ENCODE measurements around the gene BMP3.

The BMP3 gene

DNA sequence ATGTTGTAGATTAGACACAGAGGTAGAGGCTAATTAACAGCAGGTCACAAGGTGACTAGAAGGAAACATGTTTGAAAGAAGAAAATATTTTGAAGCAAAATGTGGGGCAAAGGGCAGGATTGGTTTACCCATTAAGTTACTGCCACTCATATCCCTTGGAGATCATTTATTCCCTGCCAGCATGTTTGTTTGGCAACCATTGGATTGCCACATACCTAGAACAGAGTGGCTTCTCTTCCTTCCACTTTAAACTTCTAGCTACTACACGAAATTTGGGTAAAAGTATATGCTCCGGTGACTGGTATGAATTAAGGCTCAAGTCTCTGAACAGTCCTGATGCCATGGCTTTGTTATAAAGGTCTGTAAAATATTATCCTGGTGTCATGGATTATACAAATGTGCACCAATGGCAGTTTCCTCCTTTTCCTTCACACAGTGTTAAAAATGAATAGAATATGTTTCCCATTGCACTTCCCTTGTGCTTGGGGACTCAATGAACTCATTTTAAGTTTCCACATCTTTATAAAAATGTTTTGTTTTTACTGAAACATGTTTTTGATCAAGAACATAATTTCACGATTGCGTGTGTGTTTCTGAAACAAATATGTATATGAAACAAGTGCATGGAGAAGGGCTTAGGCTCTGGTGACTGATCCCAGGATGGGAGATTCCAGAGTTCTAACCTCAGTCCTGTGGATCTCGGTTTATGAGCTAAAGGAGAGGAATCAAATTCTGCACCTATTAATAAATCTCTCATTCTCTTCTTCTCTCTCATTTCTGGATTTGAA is 12.3 kb downstream of the BMP3 start:
- no peak for DNase-seq (ENCODE audit: low spot score)

DNA sequence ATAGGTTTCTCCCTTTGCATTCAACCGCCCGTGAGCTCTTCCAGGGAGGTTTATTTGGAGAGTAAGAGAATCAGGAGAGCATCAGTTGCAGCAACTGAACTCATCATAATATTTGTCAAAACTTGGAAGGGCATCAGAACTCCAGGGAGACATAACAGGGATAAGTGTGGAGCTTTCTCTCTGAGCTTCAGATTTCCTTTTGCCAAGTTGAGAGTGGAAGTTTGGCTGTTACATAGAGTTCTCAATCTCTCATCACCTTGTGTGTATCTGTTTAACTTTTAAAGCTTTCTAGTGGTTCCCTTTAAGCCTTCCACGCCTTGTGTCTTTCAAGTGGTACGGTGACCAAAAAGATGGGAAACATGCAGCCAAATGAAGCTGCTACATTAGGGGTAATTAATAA is 18.8 kb downstream of the BMP3 start:
- DNase-seq (ENCODE audit: low spot score): no peak

DNA sequence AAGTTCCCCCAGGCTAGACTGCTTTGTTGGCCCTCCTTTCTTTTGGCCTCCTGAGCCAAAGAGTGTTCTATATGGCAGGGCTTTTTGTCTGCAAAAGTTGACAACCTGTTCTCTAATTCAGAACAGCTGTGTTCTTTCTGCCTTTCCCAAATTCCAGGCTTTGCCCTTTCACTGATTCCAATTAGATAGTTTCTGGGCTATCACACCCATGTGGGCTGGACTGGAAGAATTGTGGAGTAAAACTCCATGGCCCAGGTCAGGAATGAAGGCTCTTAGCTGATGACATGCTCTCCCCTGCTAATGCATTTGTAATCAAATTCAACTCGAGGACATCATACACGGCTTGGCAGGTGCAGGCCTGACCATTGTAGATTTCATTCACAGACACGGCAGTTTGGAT is 19.4 kb downstream of the BMP3 start:
- no peak for DNase-seq (ENCODE audit: low spot score)

DNA sequence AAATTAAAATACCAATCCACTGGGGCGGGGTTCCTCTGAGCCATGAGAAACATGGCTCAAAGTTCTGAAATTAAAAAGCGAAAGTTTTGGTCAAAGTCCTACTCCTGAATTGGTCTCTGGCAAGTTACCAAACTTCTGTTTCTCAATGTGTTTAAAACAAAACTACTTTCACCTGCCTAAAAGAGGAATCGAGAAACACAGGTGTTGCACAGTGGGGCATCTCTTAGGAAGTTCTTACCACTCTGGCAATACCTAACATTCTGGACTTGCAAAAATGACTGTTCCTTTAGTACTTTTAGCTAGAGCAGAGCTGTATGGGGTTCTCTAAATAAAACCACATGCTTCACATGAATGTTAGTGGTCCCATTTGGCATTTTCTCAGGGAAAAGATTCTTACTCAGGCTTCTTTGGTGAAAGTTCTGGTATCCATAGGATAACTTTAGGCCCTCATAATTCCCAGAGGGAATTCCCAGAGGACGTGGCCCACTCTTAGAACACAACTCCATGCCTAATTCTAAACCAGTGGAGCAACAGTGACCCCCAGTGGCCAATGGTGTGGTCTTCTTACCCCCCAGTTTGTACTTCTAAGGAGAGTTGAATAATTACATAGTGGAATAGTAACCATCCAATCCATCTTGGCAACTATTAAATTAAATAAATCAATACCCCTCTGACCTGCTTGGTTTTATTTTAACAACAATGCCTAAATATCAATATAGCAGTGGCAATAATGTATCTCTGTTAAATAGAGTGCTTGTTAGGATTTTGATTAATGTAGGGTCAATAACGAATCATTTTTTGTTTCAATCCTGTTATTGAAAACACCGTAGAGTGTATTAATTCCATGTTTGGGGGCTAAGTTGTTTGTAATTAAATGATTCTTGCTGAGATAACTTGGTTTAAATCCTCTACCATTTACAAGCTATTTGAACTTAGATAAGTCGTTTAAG is 21.9 kb downstream of the BMP3 start:
- peak; percentile 31 for DNase-seq (ENCODE audit: low spot score)

DNA sequence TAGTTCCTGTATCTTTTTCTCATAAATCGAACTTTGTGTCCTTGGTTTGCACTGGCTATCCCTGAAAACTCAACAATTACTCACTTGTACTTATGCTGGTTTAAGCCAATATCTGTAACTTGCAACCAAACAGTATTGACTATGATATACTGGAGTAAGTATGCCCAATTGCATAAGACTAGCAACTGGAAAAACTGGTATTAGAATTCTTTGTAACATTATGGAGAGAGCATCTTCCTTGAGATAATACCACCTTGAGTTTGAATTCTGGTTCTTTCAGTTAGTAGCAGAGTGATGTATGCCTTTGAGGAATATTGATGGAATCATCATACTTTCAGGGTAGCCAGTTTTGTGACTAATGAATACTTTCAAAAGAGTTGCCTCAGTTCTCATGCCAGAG is 28.1 kb downstream of the BMP3 start:
- DNase-seq (ENCODE audit: low spot score): no peak

DNA sequence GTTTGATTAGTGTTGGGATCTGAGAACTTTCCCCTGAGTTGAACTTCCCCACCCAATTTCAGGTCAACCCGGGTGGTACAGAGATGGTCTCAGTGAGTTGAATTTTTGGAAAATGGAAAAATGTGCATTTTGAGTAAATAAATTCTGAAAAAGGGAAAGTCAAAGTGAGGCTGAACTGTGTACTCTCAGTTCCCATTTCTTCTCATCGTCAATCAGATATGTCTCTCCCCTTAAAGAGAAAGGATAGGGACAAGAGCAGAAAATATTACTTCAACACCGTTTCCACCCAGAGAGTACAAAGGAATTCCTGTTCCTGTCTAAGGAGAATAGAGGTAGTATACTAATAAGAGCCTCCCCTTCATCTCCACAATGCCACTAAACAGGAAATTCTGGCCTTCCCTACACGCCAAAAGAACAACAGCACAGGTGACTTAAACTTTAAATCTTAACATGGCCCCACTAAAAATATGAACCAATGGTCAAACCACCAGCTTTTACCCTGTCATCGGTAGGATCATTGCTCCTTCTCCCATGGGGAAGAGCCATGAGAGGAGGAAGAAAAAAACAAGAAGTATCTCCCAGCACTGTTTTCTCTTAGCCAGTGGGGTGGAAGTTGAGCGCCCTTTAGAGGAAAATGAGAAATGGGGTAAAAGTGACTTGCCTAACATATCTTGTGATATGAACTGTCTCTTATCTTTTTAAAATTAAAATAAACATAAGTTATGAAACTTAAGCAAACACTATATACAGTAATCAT is 30.3 kb downstream of the BMP3 start:
- no peak for DNase-seq (ENCODE audit: low spot score)

DNA sequence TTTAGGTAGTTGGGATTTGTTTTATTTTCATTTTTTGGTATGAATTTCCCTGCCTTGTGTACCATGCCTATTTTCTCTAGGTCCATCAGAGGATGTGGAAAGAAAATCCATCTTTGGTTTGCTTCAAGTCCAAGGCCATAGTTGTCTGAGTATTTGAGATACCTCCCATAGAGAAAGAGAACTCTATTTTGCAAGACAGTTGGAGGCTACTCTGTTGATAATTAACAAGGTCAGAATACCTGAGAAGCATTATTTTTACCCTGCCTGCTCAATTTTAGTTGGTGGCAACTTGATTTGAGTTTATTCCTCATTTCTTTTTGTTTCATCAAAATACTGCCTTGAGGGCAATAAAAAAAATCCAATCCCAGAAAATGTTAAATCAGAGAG is 30.8 kb downstream of the BMP3 start:
- no peak for DNase-seq (ENCODE audit: low spot score)

DNA sequence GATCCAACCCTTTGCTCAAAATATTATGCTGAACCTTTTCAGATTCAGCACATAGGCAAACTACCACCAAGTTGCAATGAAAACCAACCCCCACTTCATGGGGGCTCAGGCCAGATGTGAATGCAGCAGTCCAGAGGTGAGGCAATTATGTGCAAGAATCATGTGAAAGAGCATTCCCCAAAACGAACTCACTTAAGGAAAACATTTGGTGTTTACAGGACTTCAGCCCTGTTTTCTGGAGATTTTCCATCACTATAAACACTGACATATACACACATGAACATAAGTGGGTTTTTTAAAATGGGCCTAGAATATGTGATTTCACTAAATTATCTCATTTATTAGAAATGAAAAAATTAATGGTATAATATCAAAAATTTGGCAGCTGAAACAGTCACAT is 31.5 kb downstream of the BMP3 start:
- no peak for DNase-seq (ENCODE audit: low spot score)

DNA sequence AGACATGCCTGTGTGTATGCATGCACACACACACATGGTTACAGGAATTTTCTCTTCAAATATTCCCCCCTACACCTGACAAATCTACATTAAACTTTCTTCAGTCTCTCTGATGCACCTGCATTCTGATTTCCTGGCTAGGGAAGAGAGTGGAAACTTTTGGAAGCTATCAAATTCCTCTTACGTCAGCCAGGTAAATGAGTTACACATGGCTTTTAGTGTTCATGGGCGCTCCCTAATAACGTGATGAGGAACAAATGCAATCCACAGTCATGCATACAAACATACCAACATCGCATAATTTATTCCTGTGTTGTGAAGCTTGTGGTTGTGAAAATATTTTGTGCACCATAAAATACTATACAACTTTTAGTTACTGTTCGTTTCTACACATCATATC is 34.9 kb downstream of the BMP3 start:
- no peak for DNase-seq (ENCODE audit: low spot score)

DNA sequence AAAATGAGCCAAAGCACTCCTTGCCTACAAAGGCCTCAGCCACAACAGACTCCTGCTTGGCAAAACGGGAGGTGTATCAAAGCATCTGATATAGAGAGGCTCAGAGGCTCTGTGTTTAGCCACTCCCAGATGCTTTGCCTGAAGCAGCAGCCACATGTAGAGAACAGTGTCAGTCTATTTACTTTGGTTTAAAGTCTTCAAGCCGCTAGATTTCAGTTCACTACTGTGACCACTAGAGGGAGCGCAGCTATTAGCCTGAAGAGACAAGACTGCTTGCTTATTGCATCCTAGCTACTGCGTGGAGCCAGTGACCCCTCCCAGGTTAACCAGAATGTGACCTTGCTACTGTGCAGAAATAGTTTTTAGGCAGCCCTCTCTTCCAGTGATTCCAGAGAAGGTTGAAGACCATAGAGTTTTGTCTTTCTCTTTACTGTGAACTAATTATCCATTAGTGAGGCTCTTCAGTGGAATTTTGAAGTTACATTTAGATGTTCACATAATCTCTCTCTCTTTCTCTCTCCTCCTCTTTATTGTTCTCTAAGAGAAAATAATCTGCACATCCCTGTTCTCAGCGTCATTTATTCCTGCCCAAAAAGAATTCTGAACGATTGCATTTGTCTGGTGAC is 39.3 kb downstream of the BMP3 start:
- peak; percentile 82 for DNase-seq (ENCODE audit: low spot score)

DNA sequence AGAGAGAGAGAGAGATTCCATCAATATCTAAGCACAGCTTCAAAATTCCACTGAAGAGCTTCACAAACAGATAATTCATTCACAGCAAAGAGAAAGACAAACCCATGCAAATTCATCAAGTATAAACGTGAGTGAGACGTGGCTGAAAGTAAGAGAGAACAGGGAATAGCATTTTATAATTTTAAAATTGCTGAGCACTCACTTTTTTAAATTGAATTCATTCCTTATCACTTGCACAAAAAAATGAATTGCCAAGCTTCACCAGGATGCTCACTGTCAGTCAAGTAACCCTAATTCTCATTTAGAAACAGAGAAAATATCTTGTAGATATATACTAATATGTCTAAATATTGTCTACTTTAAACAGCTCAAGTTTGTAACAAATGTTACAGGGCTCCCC is 40.5 kb downstream of the BMP3 start:
- no peak for DNase-seq (ENCODE audit: low spot score)

DNA sequence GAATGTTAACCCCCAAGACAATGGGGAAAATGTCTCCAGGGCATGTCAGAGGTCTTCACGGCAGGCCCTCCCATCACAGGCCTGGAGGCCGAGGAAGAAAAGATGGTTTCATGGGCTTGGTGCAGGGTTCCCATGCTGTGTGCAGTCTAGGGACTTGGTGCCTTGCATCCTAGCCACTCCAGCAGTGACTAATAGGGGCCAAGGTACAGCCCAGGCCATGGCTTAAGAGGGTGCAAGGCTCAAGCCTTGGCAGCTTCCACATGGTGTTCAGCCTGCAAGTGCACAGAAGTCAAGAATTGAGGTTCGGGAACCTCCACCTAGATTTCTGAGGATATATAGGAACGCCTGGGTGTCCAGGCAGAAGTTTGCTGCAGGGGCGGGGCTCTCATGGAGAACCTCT is 50.6 kb downstream of the BMP3 start:
- no peak for DNase-seq (ENCODE audit: low spot score)

DNA sequence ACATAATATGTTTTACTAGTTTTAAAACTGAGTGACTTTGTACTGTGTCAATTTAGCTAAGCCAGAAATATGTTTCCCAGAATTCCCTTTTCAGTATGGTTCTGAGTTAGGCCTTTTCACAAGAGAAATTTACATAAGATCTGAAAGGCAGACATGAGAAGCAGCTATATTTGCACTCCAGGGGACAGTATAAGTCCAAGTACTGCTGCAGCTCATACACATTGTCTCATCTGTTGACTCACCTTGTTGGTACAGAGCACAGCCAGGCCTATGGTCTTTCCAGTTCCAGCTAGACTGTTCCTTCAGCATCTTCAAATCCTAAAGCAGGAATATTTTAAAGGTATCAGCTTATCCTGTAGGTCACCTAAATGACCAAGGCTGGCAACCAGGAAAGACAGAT is 53.5 kb downstream of the BMP3 start:
- no peak for DNase-seq (ENCODE audit: low spot score)

DNA sequence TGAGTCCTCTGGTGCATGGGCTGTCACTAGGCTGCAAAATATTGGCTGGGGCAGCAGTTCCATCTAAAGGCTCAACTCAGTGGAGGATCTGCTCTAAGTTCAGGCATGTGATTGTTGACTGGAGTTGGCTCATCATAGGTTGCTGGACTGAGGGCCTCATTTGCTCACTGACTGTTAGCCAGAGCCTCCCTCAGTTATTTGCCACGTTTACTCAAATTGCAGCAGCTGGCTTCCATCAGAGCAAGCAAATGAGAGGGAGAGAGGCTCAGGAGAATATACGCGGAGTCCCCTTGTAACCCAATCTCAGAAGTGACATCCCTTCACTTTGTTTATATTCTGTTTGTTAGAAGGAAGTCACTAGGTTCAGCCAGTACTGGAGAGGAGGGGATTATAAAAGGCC is 54.1 kb downstream of the BMP3 start:
- no peak for DNase-seq (ENCODE audit: low spot score)

DNA sequence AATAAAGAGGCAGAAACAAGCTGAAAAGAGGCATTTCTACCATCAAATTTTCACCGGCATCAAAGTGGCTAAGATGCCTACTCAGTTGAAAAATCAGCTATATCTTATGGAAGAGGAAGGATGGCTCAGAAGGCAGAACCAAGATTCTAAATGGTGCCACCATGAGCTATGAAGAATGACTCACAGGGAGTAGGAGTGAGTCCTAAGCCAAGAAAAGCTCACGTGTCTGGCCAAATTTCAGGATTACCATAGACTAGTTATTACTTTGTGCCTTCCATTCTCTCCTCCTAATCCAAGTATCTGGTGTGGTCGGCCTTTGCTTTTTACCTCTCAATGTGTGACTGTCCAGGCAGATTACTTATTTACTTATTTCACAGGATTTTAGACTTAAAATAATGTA is 54.8 kb downstream of the BMP3 start:
- DNase-seq (ENCODE audit: low spot score): no peak

DNA sequence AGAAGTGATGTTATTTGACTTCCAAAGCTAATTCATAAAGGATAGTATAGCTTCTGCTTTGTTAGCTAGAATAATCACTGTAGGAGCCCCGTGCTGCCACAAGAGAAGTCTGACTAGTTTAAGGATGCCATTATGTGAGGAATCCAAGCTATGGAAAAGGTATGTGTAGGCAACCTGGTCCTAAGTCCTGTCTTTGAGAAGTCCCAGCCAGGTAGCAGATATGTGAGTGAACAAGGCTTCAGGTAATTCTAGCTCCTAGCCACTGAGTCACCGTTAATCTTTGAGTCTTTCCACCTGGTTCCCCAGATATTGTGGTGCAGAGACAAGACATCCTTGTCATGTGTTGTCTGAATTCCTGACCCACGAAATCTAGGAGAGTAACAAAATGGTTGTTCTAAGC is 55.5 kb downstream of the BMP3 start:
- DNase-seq (ENCODE audit: low spot score): no peak

DNA sequence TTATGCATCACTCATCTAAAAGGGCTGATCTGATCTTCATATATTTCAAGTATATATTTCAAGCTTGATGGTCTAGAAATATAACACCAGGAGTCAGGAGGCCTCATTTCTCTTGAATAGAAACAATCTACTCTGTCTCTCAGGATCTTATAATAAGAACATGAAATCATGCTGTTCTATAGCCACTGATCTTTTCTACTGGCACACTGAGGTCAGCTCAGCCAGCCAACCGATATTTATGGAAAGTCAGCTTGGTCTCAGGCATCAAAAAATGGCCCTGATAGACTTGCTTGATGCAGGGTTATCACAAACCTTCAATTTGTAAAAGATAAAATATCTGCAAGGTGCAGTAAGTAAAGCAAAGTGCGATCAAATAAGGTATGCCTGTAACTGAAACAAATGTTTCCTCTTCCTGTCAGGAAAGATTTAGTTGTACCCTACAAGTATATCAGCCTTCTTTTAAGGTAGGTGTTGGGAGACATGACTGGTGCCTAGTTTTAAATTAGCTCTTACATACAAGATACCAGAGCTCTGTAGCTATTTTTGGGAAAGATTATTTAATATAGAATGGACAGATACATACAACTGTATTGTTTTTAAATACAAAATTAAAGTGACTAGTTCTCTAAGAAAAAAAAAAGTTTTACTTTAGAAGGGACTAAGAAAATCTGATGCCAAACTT is 63.4 kb downstream of the BMP3 start:
- DNase-seq (ENCODE audit: low spot score): no peak

DNA sequence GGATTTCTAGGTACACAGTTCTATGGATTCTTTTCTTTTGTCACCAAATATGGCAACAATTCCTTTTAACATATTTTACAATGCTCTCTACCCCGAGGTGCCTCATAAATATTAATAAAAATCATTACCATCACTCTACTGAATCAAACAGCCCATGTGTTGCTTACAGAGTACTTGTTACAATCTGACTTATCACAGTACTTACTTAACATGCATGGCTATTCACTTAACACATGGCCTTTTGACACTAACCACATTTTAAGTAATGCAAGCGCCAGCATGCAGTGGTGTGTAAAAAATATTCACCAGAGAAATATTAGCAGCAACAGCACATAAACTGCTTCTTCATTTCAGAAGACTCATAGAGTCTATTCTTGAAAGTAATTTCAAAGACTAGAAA is 64.9 kb downstream of the BMP3 start:
- no peak for DNase-seq (ENCODE audit: low spot score)

DNA sequence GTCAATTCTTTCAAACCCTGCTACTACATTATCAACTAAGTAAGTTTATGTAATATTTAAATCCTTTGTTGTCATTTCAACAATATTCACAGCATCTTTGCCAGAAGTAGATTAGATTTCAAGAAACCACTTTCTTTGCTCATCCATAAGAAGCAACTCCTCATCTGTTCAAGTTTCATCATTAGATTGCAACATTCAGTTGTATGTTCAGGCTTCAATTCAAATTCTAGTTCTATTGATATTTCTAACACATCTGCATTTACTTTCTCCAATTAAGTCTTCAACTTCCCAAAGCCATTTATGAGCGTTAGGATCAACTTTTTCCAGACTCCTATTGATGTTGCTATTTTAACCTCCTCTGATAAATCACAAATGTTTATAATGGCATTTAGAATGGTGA is 66.1 kb downstream of the BMP3 start:
- DNase-seq (ENCODE audit: low spot score): no peak

DNA sequence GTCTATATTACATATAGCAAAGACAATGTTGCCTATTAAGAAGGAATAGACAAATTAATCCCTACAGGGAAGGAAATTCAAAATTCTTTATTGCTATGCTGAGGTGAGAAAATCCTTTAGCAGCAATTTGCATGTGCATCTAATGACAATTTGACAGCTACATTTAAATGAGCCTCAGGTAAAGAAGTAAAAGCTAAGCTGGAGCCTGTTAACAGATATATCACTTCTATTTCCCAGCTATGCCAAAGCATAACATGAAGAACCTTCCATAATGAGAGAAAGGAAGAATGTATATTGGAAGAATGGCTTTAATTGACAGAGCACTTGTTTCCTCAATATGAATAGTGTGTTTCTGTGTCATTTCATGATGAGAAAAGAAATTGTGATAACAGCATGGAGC is 71.6 kb downstream of the BMP3 start:
- DNase-seq (ENCODE audit: low spot score): no peak

DNA sequence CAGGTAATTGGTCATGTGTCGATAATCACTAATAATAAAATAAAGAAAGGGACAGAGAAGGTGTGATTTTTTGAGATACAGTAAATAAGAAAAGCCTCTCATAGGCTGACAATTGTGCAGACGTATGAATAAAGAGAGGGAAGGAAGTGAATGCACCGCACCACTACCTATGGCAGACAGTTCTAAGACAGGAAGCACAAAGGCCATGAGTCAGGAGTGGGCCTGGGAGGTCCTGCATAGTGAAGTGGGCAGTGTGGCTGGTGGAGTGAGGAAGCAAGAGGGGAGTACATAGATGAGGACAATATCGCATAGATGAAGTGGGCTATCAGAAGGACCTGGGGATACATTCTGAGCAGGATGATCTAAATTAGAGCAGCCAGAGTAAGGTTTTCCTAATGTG is 75.6 kb downstream of the BMP3 start:
- DNase-seq (ENCODE audit: low spot score): no peak
